ENCODE results near the gene TRIM66.

The TRIM66 gene

GRCh38 chr11:8713760-8714454, 31.4 kb upstream of the TRIM66 start:
- DNase-seq (ENCODE audit: low read depth in 2 of 2), result no peak

DNA sequence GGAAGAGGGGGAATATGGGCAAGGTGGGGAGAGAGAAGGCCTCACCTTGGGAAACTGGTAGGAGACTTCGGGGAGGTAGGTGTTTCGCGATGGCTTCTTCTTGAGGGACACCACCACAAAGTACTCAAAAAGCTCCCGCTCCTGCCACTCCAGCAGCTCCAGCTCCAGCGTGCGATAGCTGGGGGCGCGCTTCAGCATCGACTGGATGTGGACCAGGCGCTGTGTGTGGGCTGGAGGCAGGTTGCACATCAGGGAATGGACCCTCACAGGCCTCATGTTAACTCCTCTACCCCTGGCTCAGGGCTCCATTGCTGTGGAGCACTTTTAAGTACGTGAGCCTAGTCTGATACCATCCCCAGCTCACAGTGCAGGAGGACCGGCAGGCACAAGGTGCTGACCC, 30.0 kb upstream of the TRIM66 start:
- DNase-seq (ENCODE audit: low read depth in 2 of 2), result no peak

DNA sequence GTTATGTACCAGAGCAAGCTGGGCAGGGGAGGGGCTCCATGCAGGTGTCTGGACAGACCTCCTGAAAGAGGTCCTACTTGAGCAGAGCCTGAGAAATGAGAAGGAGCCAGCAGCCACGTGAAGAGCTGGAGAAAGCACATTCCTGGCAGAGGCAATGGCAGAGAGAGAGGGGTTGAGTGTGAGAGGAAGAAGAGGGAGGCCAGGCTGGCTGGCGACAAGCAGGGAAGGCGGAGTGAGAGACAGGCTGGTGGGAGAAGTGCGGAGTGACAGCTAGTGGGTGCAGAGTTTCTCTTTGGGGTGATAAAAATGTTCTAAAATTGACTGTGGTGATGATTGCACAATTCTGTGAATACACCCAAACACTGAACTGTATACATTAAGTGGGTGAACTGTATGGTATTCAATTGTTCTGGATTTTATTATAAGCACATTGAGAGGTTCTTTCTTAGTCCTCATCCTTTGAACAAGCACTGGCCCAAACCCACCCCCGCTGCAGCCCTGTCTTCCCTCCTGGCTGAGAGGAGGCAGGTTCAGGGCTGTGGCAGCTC, 29.5 kb upstream of the TRIM66 start:
- DNase-seq (ENCODE audit: low read depth in 2 of 2), result no peak

DNA sequence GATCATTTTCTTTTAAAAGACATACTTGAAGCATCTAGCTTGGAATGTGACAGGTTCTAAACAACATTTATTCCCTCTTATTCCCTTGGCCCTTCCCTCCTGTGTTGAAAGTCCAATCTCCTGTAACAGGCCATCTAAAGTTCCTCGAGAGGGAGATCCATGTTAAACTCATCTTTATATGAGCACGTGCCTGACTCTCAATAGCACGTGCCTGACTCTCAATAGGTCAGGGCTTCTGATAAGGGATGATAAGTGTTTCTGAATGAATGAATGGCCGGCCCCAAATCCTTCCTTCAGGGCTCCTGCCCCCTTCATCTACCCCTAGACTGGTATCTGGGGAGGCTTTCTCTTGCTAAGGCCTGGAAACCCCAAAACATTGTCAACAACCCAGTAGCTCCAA, 27.3 kb upstream of the TRIM66 start:
- DNase-seq (ENCODE audit: low read depth in 2 of 2), result no peak

- DNase-seq (ENCODE audit: low read depth in 2 of 2), result no peak
Measured at GRCh38 chr11:8709002-8709672, 26.7 kb upstream of the TRIM66 start.

- DNase-seq (ENCODE audit: low read depth in 2 of 2), result no peak
Measured at GRCh38 chr11:8707541-8708191, 25.2 kb upstream of the TRIM66 start.

GRCh38 chr11:8706673-8707432, 24.4 kb upstream of the TRIM66 start:
- DNase-seq (ENCODE audit: low read depth in 2 of 2), result no peak

DNA sequence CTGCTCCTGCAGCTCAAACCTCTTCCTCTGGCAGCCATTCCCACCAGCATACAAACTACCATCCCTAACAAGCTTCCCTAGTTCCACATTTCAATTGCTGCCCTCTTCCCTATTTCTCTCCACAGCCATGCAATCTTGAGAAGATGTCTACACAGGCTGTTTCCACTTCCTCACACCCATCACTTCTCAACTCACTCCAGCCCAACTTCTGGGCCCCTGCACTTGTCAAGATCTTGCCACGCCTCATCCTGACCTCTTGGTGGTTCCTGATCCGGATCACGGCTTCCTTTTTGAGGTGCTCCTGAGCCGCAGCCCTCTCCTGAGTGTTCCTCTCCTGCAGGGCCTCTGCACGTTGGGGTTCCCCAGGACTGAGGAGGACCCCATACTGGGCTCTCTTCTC, 22.7 kb upstream of the TRIM66 start:
- DNase-seq (ENCODE audit: low read depth in 2 of 2), result no peak

GRCh38 chr11:8704136-8704535, 21.7 kb upstream of the TRIM66 start:
- no peak for DNase-seq (ENCODE audit: low read depth in 2 of 2)

DNA sequence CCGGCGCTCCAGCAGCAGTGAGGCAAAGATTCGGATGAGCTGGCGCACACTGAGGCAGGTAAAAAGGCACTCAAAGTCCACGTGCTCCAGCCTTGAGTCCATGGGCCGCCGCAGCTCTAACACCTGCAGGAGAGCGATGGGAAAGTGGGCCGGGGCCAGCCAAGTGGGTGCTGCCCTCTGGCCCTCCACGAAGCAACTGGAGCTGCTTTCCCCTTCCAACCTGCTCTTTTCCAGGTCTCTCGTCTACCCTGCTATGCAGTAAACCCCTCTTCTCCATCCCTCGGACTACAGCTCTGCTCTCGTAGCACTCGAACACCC, 20.1 kb upstream of the TRIM66 start:
- DNase-seq (ENCODE audit: low read depth in 2 of 2), result no peak

GRCh38 chr11:8701891-8702597, 19.6 kb upstream of the TRIM66 start:
- no peak for DNase-seq (ENCODE audit: low read depth in 2 of 2)

GRCh38 chr11:8699903-8700302, 17.4 kb upstream of the TRIM66 start:
- DNase-seq (ENCODE audit: low read depth in 2 of 2), result no peak

GRCh38 chr11:8698917-8699441, 16.5 kb upstream of the TRIM66 start:
- DNase-seq (ENCODE audit: low read depth in 2 of 2), result no peak

DNA sequence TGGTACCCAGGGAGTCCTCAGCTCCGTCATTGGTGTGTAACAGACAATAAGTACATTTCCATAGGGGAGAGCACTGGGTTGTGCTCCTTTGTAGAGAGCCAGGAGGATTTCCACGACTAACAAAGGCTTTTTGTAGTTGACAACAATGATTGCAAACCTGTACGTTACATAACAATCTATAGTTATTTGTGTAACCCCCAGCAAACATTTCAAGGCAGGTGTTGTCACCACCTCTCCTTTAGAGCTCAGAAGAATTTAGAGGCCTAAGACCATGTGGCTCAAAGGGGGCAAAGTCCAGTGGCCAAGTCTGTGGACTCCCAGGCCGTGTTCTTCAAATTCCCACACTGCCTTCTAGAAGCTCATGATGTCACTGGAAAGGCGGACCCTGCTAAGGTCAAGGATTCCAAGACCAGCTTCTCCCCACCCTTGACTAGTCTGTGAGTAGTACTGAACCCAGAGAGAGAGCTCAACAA, 15.9 kb upstream of the TRIM66 start:
- no peak for DNase-seq (ENCODE audit: low read depth in 2 of 2)

GRCh38 chr11:8697054-8697453, 14.6 kb upstream of the TRIM66 start:
- DNase-seq (ENCODE audit: low read depth in 2 of 2), result no peak

GRCh38 chr11:8694137-8694536, 11.7 kb upstream of the TRIM66 start:
- DNase-seq (ENCODE audit: low read depth in 2 of 2), result no peak

DNA sequence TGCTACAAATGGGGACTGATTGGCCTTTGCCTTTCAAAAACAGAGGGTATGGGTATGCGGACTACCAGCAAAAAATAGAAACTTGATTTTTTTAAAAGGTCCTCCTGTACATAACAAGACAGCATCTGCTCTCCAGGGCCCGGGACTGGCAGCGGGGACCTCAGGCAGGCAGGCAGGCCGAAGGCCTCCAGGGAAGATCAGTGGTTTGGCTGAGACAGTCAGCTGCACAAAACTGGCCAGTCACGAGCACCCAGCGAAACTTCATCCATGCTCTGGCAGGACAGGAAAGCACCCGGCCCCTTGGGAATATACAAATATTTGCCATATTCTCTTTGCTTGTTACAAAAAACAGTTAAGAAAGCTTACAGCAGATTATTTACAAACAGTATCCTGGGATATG, 11.1 kb upstream of the TRIM66 start:
- DNase-seq (ENCODE audit: low read depth in 2 of 2), result no peak

GRCh38 chr11:8693010-8693551, 10.6 kb upstream of the TRIM66 start:
- DNase-seq (ENCODE audit: low read depth in 2 of 2), result no peak

DNA sequence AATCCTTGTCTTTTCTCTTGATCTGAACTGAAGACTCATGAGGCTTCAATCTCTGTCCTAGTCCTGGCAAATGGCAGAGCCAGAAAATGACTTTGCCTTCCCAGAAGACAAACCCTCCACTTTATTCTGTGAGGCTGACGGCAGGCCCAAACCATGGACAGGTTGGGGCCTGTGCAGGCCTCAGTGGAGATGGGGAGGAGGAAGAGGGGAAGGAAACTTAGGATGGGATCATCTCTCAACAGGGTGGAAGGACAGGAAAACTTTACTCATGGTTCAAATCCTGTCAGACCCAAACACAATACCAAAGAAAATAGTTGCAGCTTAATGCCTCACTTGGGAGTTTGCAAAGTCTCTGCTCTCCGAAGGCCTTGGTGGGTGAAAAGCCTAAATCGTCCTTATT, 10.0 kb upstream of the TRIM66 start:
- no peak for DNase-seq (ENCODE audit: low read depth in 2 of 2)

GRCh38 chr11:8691601-8692000, 9.1 kb upstream of the TRIM66 start:
- no peak for DNase-seq (ENCODE audit: low read depth in 2 of 2)

Measured in stimulated activated CD4-positive, alpha-beta T cell treated with anti-CD3 and anti-CD28 coated beads, Interleukin-15, amount 100 ng/mL, for 48 hours (primary cell).